HUES48 (cell line): ENCODE data around the gene MYOCD.

Source experiments
- H3K27ac ChIP-seq: one replicate; pipeline ENCODE4 v1.7.0; 2013; ENCODE audit warnings: low read depth, low read length, inconsistent platforms
- H3K27me3 ChIP-seq: 2 replicates; pipeline ENCODE4 v1.6.1; 2013; ENCODE audit warnings: mild to moderate bottlenecking, low read length; ENCODE audit not compliant: control insufficient read depth, insufficient read depth
- H3K36me3 ChIP-seq: 2 replicates; pipeline ENCODE4 v1.6.1; 2013; ENCODE audit warnings: low read length; ENCODE audit not compliant: control insufficient read depth, insufficient read depth
- H3K4me1 ChIP-seq: 2 replicates; pipeline ENCODE4 v1.6.1; 2013; ENCODE audit warnings: mild to moderate bottlenecking, low read length; ENCODE audit not compliant: control insufficient read depth, insufficient read depth
- H3K4me3 ChIP-seq: 2 replicates; pipeline ENCODE4 v1.5.1; 2013; ENCODE audit warnings: mild to moderate bottlenecking, low read depth, low read length
- H3K9ac ChIP-seq: 2 replicates; pipeline ENCODE4 v1.6.1; 2013; ENCODE audit warnings: mild to moderate bottlenecking, low read depth, low read length, moderate library complexity
- H3K9me3 ChIP-seq: 2 replicates; pipeline ENCODE4 v1.6.1; 2013; ENCODE audit warnings: low read length; ENCODE audit not compliant: control insufficient read depth, insufficient read depth

Gene MYOCD

GRCh38 chr17:12732366-12732765 is 66.7 kb downstream of the MYOCD start:
- Histone ChIP-seq H3K9me3 (no peaks in the 10 kb centered on the region), H3K4me1 (peaks cover 9% of the 10 kb centered on the region), H3K36me3 (no peaks in the 10 kb centered on the region), H3K27ac (peak overlapping the region; percentile 90), H3K27me3 (no peaks in the 10 kb centered on the region), H3K9ac (no peak overlapping the region), H3K4me3 (no peak overlapping the region)

- Histone ChIP-seq H3K36me3 (no peaks in the 10 kb centered on the region), H3K9me3 (no peaks in the 10 kb centered on the region), H3K4me3 (no peak overlapping the region), H3K27me3 (no peaks in the 10 kb centered on the region), H3K27ac (no peak overlapping the region), H3K9ac (no peak overlapping the region), H3K4me1 (peaks cover 9% of the 10 kb centered on the region)
These were observed 69.2 kb downstream of the MYOCD start for GRCh38 chr17:12734926-12735325.

GRCh38 chr17:12735517-12735916 is 69.8 kb downstream of the MYOCD start:
- Histone ChIP-seq H3K27me3 (no peaks in the 10 kb centered on the region), H3K36me3 (no peaks in the 10 kb centered on the region), H3K4me1 (peaks cover 7% of the 10 kb centered on the region), H3K4me3 (no peak overlapping the region), H3K9me3 (no peaks in the 10 kb centered on the region), H3K27ac (no peak overlapping the region), H3K9ac (no peak overlapping the region)

GRCh38 chr17:12736526-12736925 is 70.8 kb downstream of the MYOCD start:
- Histone ChIP-seq H3K9me3 (no peaks in the 10 kb centered on the region), H3K4me3 (no peak overlapping the region), H3K27ac (no peak overlapping the region), H3K27me3 (no peaks in the 10 kb centered on the region), H3K9ac (no peak overlapping the region), H3K4me1 (no peaks in the 10 kb centered on the region; the same call in 1 of the 2 replicates), H3K36me3 (no peaks in the 10 kb centered on the region)

GRCh38 chr17:12737740-12738469 is 72.2 kb downstream of the MYOCD start:
- H3K27me3 ChIP-seq, result no peaks in the 10 kb centered on the region
- H3K36me3 ChIP-seq, result no peaks in the 10 kb centered on the region
- H3K4me3 ChIP-seq, result no peak overlapping the region
- no peaks in the 10 kb centered on the region for H3K9me3 ChIP-seq
- H3K9ac ChIP-seq, result no peak overlapping the region
- 0 out of 2 replicates have a peak, but pooled peaks cover 5% of the 10 kb centered on the region for H3K4me1 ChIP-seq
- no peak overlapping the region for H3K27ac ChIP-seq

GRCh38 chr17:12738624-12739023 is 72.9 kb downstream of the MYOCD start:
- Histone ChIP-seq H3K9ac (no peak overlapping the region), H3K27me3 (no peaks in the 10 kb centered on the region), H3K4me1 (0 out of 2 replicates have a peak, but pooled peaks cover 5% of the 10 kb centered on the region), H3K4me3 (no peak overlapping the region), H3K36me3 (no peaks in the 10 kb centered on the region), H3K9me3 (no peaks in the 10 kb centered on the region), H3K27ac (no peak overlapping the region)

GRCh38 chr17:12739500-12739899 is 73.8 kb downstream of the MYOCD start:
- Histone ChIP-seq H3K36me3 (no peaks in the 10 kb centered on the region), H3K9ac (no peak overlapping the region), H3K27me3 (no peaks in the 10 kb centered on the region), H3K4me1 (0 out of 2 replicates have a peak, but pooled peaks cover 5% of the 10 kb centered on the region), H3K9me3 (no peaks in the 10 kb centered on the region), H3K27ac (no peak overlapping the region), H3K4me3 (no peak overlapping the region)

- H3K4me1 ChIP-seq, result 0 out of 2 replicates have a peak, but pooled peaks cover 5% of the 10 kb centered on the region
- no peaks in the 10 kb centered on the region for H3K36me3 ChIP-seq
- H3K9me3 ChIP-seq, result no peaks in the 10 kb centered on the region
- H3K27ac ChIP-seq, result no peak overlapping the region
- H3K9ac ChIP-seq, result no peak overlapping the region
- no peaks in the 10 kb centered on the region for H3K27me3 ChIP-seq
- H3K4me3 ChIP-seq, result no peak overlapping the region
These were observed 77.4 kb downstream of the MYOCD start for GRCh38 chr17:12743046-12743445.

- H3K4me3 ChIP-seq, result no peak overlapping the region
- H3K9ac ChIP-seq, result no peak overlapping the region
- no peaks in the 10 kb centered on the region for H3K27me3 ChIP-seq
- H3K27ac ChIP-seq, result no peak overlapping the region
- H3K36me3 ChIP-seq, result no peaks in the 10 kb centered on the region
- H3K9me3 ChIP-seq, result no peaks in the 10 kb centered on the region
- 0 out of 2 replicates have a peak, but pooled peaks cover 5% of the 10 kb centered on the region for H3K4me1 ChIP-seq
These were observed 78.6 kb downstream of the MYOCD start for GRCh38 chr17:12744298-12744697.

- Histone ChIP-seq H3K4me1 (0 out of 2 replicates have a peak, but pooled peaks cover 5% of the 10 kb centered on the region), H3K27me3 (no peaks in the 10 kb centered on the region), H3K9me3 (no peaks in the 10 kb centered on the region), H3K36me3 (no peaks in the 10 kb centered on the region), H3K9ac (no peak overlapping the region), H3K27ac (no peak overlapping the region), H3K4me3 (no peak overlapping the region)
These were observed 79.1 kb downstream of the MYOCD start for GRCh38 chr17:12744786-12745185.

GRCh38 chr17:12745486-12745885 is 79.8 kb downstream of the MYOCD start:
- H3K9ac ChIP-seq, result no peak overlapping the region
- H3K4me1 ChIP-seq, result 0 out of 2 replicates have a peak, but pooled peaks cover 5% of the 10 kb centered on the region
- H3K27me3 ChIP-seq, result no peaks in the 10 kb centered on the region
- H3K4me3 ChIP-seq, result no peak overlapping the region
- H3K36me3 ChIP-seq, result no peaks in the 10 kb centered on the region
- H3K9me3 ChIP-seq, result no peaks in the 10 kb centered on the region
- no peak overlapping the region for H3K27ac ChIP-seq
